ENCODE results near the gene LYST.

GRCh38 chr1:235854347-235854746, 12.4 kb downstream of the LYST start:
- no peak for TF ChIP-seq POLR2A (IDR thresholded peaks at IDR 0.05; ENCODE audit: low read depth, low read length)
- no peak for TF ChIP-seq POLR2AphosphoS5 (IDR thresholded peaks at IDR 0.05; ENCODE audit: low read depth, low read length)
